Daoy (cell line): ENCODE measurements around the gene RAB8A. TPM values are rescaled to one million over a fixed set of nuclear protein-coding genes. Genes with fewer than 3 reads are reported as not detected.

Source experiments
- DNase-seq: peaks from one replicate; pipeline ENCODE4 v3.0.0-alpha.2; 2015; ENCODE audit warnings: low read depth
- total RNA-seq: library from RNA; depleted of rRNA; stranded (reverse); fragments of >200 nt; shearing (Covaris generic); gene quantifications from 2 replicates; pipeline ENCODE4 v1.2.3, GENCODE V29; 2014; rRNA removed

Gene RAB8A
- 63.7 and 72.5 TPM in 2 replicates for total RNA-seq

DNA sequence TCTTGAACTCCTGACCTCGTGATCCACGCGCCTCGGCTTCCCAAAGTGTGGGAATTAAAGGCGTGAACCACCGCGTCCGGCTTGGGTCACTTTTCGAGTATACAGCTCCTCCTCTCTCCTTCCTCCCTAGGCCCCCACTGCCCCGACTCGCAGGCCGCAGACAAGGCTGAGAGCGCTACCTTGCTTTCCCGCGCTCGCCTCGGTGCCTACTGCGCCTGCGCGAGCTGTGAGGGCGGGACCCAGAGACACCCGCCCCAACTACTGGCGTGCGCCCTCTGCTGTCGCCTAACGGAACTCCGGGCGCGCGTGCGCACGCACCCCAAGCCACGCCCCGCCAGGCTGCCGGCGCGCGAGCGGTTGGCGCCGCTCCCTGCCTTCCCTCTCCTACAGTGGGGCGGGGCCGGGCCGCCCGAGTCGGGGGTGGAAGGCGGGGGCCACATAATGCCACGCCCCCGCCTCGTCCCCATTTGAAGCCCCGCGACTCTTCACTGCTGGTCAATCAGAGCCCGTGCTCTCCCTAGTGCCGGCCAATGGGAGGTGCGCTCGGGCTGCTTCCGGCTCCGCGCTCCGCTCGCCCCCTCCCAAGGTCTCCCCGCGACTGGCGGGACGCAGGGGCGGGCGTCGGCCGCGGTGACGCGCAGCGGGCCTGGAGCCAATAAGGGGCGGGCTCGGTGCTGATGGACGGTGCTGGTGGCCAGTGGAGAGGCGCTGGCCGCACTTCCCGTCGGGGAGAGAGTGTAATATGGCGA is at the start of gene RAB8A:
Gene RAB8A, plus strand, starts transcription at position 730 of the 749 bp plus-strand sequence. Its CDS starts 13 bp downstream, at position 743.
- peak; percentile 100 for DNase-seq

DNA sequence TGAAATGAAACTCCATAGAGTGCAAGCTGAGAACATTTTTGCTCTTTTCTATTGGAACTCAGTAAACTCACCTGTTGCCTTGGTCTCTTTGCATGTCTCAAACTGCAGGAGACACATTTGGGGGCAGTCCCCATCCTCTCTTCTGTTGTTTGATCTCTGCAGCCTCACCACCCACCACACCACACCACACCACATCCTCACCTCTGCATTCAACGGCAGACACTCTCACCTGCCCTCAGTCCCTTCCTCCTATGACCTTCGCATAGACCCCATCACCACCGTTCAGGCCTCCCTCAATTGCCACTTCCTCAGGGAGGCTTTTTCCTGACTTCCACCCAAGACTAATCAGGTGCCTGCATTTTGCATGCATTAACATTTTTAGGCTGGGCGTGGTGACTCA is 49.7 kb upstream of the RAB8A start:
- DNase-seq = no peak

GRCh38 chr19:16062789-16063188 is 48.9 kb upstream of the RAB8A start:
- DNase-seq = peak; percentile 54

GRCh38 chr19:16064209-16064889 is 47.3 kb upstream of the RAB8A start:
- no peak for DNase-seq

DNA sequence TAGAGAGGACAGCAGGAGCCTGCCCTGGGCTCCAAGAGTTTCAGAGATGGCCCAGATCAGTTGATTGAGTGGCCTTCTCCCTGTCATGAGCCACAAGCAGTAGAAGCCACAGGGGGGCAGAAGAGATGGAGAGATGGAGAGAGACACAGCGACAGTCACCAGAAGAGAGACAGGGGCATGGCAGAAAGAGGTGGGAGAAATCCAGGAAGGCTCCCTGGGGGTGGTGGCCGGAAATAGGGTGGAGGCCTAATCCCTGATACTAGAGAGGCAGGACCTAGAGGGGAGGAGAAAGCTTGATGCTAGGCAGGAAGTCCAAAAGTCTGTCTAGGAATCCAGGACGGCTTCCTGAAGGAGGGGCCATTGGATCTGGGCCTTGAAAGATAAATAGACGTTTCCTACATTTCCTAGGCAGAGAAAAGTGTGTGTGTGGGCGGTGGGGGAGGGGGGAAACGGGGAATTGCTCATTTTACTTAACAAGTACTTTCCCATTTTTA is 45.0 kb upstream of the RAB8A start:
- peak; percentile 66 for DNase-seq

DNA sequence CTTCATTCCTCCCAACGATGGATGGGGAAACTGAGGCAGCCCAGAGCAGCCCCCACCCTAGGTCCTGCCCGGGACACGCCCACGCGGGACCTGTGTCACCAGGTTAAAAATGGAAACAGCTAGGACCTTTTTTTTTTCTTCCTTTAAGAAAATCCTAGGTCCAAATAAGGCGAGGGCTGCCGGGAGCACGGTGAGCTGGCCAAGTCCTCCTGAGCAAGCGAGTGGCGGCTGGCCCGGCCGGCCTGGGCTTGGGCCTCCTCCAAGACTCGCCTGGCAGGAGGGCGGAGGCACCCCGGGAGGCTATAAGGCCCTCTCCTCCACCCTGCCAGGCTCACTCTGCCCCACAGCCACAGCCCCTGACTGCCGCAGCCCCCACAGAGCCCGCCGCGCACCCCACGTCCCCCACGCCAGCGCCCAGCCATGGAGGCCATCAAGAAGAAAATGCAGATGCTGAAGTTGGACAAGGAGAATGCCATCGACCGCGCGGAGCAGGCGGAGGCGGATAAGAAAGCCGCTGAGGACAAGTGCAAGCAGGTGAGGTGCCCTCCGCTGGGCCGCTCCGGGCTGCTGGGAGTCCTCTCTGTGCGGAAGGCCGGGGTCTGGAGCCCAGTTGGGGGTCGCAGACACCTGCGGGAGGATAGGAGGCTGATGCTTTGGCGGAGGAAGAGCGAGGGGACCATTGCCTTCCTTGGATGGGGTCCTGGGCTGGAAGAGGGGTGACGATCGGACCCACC is 44.3 kb upstream of the RAB8A start:
- DNase-seq = peak; percentile 79

DNA sequence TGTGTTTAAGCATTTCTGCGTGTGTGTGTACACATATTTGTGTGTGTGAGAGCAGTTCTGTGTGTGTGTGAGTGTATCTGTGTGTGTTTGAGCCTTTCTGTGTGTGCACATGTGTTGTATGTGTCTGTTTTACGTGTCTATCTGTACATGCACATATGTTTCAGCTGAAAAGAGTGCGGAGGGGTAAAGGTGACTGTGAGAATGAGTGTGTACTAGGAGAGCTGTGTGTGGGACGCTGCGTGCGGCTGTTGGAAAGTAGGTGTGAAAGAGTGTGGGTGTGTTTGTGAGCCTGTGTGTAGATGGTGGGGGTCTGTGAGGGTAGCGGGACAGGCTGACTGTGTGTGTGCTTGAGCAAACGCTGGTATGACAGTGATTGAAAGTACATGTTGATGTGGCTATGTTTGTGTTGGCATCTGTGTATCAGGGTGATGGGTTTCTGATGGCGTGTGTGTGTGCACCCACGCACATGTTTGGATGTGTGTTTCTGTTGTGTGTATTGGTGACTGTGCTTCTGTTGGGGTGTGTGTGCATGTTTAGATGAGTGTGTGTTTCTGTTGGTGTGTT is 42.9 kb upstream of the RAB8A start:
- DNase-seq = no peak

- no peak for DNase-seq
Measured at GRCh38 chr19:16069813-16070365, 41.8 kb upstream of the RAB8A start.

DNA sequence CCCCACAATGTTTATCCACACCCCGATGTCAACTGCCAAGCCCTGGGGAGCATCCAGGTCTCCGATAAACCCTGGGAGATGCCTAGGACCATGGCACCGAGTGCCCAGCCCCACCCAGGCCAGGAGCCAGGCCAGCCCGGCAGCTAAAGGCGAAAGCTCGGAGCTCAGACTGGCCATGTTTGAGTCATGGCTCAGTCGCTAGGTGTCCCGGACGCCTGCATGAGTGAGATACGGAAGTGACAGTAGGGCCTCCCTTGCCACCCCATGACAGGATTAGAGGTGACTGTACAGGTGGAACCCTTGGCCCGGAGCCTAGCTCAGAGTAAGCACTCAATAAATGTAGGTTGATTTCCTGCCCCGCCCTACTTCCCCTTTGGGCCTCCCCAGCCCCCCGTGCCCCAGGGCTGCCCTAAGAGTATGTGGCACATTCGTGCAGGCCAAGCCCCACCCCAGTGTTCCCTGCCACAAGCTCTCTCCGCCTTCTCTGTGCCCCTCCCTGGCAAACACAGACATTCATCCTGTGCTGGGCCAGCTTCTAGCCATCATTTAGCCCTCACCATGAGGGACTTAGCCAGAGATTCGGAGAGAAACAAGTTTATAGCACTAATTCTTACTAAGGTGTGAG is 41.2 kb upstream of the RAB8A start:
- DNase-seq = peak; percentile 70

GRCh38 chr19:16071072-16071691 is 40.5 kb upstream of the RAB8A start:
- no peak for DNase-seq

DNA sequence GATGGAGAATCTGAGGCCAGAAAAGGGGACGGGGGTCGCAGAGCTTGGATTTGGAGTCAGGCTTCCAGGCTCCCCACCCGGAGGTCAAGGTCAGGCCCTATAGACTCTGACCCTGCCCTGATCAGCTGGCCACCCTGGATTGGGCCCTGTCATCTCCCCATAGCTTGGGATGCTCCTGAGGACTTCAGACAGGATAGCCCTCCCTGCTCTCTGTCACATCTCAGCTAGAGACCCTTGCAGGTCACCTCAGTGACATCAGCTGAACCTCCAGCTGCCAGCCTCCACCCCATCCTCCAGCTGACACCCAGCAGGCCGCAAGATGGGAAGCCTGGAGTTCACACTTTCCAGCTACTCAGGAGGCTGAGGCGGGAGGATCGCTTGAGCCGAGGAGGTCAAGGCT is 38.2 kb upstream of the RAB8A start:
- DNase-seq = no peak

GRCh38 chr19:16073988-16074387 is 37.7 kb upstream of the RAB8A start:
- DNase-seq = no peak

DNA sequence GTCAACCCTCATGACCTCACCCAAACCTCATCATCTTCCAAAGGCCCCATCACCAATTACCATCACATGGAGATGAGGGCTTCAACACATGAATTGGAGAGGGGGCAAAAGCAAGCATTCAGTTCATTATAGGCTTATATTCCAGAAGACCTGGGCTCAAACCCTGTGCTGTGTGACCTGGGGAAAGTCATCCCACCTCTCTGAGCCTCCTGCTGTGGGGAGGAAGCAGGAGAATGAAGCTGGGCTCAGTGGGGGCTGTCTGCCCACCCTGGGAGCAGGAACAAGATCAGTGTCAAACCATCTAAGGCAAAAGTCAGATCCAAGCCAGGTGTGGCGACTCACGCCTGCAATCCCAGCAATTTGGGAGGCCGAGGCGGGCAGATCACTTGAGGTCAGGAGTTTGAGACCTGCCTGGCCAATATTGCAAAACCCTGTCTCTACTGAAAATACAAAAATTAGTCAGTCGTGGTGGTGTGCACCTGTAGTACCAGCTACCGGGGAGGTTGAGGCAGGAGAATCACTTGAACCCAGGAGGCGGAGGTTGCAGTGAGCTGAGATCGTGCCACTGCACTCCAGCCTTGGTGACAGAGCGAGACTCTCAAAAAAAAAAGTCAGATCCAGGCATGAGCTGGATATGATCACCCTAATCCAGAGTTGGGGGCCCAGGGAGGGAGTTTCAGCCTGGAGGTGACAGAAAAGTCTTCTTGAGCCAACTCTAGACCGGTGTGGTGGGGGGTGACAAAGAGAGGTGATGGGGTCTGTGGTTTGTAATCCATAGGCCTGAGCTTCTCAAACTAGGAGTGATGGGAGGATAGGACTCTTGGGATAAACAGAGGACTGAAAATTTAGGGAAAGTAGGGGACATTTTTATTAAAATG is 37.0 kb upstream of the RAB8A start:
- DNase-seq = no peak

GRCh38 chr19:16075430-16076153 is 36.1 kb upstream of the RAB8A start:
- DNase-seq = no peak

DNA sequence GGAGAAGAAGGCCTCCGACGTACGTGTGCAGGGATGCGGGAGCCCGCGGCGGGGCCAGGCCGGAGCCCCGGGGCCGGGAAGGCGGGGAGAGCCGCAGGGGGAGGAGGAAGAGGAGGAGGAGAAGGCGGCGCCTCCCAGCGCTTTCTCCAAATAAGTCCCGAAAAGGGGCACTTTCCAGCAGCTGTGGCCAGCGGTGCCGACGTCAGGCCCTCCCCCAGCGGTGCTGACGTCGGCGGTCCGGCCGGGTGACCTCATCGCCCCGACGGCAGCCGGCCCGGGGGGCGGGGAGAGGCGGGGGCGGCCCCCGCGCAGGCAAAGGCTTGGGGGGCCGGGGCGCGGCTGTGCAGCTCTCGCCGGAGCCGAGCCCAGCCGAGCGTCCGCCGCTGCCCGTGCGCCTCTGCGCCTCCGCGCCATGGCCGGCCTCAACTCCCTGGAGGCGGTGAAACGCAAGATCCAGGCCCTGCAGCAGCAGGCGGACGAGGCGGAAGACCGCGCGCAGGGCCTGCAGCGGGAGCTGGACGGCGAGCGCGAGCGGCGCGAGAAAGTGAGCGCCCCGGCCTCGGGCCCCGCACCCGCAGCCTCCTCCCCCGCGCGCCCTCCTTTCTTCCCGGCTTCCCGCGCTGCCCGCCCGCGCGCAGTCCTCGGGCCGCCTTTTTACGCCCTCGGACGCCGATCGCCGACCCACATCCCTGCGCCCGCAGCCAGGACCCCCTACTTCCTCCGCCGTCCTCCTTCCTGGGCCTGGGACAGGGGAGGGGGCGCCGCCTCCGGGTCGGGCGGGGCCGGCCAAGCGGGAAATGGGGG is 35.3 kb upstream of the RAB8A start, which contains the start of gene TPM4:
Gene TPM4, plus strand, starts transcription at position 342 of the 804 bp plus-strand sequence. Its CDS starts 71 bp downstream, at position 413.
- DNase-seq = peak; percentile 97

DNA sequence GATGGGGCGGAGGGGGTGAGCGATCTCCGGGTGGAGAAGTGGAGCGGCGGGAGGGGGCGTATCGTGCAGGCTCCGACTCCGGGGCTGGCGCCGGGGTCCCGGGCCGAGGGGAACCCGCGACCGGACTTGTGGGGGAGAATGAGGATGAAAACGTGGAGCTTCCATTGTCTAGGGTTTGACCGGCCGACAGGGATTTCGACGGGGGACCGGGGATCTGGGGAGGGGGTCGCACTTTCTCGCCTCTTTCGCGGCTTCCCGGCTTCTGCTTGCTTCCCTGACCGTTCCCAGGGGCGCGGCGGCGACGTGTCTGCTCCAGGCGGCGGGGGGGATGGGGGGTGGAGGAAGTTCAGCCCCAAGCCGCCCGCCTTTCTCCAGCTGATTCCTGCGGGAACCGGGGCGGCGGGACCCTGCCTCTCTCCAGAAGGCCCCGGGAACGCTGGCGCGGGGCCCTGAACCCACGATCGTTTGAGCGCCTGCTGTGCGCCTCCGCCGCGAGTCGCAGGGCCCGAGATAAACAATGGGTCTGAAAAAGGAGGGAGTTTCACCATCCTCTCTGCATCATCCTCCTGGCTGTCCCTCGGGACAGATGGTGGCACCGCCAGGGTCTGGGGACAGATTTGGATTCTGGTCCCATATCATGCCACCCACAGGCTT is 34.6 kb upstream of the RAB8A start:
- DNase-seq = no peak

- peak; percentile 79 for DNase-seq
Measured at GRCh38 chr19:16077984-16078758, 33.5 kb upstream of the RAB8A start.
